GM19240 (cell line): ENCODE data around the gene ANTXRL.
"Not testable (repeated sequence)": the region's sequence is repeated elsewhere in the genome, so short reads cannot be mapped to it uniquely, and the experiment has no call there.

Experiments used
- DNase-seq: peaks from one replicate; pipeline ENCODE4 v3.0.0; 2011; ENCODE audit warnings: low spot score; ENCODE audit not compliant: insufficient read length

Gene ANTXRL

DNA sequence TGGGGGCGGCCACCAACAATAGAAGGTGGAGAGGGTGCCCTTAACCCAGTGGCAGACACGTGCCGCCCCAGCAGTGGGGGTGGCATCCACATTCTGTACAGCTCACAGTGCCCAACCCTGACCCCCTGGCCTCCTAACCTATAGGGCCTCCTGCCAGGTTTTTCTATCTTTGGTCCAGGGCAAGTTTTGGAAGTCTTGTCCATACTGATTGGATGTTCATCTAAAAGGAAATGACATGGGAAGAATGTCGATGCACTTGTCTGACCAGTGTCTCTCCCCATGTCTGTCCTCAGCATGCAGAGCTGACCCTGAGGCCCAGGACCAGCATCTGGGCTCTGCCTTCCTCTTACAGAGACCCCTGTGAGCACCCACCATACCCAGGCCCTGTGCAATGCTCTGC, 32.3 kb upstream of the ANTXRL start:
- no peak for DNase-seq

DNA sequence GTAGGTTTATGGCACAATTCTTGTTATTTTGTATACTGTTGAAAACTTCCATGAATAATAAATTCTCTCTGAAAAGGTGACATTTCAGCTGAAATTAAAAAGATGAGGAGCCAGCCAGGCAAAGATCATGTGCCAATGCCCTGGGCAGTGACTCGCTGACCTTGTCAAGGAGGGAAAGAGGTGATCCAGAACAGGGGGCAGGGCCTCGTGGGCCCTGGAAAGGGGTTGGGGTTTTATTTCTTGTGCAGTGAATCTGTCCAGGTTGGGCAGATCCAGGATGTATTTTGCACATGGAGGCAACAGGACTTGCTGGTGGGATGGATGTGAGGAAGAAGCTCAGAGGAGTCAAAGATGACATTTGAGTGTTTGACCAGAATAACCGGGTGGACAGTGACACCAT, 31.6 kb upstream of the ANTXRL start:
- not testable (repeated sequence) for DNase-seq

DNA sequence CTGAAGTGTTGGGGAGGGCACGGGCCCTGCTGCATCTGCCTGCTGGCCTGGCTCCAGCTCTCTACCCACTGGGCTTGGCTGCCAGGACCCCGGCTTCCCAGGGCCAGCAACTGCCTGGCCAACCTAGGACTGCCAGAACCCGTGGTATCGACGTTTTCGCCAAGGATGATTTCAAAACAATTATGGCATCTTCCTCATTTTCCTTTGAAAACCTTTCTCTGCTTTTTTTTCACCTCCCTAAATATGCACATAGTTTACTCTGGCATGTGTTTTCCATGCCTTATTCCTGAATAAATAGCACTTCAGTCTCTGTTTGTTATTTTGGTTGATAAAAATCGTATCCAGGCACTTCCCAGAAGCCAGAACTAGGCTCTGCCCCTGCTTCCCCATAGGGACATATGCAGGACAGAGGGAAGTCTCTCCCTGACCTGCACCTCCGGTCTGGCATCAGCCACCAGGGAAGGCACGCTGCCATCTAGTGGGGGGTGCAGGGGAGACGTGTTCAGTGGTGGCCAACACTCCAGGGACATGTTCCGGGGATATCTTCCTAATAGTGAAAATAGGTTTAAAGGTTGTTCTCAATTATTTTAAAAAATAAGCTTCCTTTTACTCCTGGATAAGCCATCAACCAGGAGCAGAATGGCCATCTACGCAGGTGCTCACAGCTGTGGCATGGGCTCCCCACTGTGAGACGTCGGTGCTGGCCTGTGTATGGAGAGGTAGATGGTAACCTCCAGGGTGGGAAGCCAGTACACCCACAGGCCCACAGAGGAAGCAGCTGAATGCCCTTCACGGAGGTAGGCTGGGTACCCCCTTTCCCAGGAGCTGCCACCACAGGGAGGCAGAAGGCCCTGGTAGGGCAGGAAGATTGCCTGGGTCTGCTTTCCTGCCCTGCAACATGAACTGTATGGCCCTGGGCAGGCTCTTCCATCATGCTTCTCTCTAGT, 30.7 kb upstream of the ANTXRL start:
- DNase-seq: peak; percentile 50

DNA sequence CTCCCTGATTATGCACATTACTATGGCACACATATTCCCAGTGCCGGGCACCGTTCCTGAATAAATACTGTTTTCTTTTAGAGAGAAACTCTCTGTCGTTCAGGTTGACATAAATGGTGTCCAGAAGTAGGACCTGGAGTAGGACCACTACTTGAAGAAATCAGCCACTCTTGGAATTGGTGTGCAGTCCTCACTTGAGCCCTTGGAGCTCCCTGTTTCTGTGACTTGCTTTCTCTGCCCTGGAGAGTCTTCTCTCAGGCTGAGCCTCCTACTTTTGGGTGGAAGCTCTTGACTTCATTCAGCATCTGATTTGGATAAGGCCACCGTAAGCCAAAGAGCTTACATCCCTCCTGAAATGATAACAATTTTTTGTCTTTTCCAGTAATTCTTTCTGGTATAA, 29.7 kb upstream of the ANTXRL start:
- no peak for DNase-seq

DNA sequence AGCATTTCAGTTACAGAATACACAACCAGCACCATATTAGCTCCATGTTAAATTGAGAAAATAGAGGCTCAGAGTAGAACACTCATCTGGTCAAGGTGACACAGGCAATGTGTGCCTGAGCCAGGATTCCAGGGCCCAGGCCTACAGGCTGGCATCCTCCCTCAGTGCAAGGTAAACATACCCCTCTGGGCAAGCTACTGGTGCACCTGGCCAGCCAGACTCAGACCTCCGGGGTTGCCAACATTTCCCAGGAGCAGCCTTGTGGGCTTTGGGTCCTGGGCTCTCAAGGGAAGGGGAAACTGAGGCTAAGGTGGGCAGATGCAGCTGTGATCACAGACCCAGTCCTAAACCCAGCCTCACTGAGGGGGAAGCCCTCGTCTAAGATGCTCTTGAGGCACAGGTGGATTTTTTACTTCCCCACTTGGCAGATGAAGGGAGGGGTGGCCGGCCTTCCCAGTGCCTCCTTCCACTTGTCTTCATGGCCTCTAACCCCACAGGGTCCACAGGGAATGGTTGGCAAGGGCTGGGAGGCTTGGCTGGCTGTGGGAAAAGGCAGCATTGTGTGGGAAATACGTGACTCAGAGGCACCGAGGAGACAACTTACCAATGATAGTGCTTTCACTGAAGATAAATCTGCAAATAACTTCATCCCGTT, 23.8 kb upstream of the ANTXRL start:
- DNase-seq: not testable (repeated sequence)

DNA sequence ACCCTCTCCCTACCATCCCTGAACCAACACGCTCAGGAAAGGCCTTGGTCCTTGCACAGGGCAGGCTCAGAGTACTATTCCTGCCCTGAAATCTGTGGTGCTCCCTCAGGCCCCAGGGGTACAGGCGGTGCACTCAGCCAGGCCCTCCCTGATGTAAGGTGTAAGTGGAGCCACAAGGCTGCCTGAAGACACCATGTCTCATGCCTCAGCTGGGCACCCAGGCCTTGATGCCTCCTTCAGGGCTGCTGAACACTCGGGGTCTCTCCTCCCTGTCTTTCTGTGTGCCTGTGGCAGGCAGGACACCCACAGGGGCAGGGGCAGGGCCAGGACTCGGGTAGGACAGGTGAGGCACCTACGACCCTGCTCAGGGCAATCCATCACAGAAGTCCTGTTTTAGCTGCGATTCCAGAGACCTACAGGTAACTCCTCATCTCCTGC, 22.9 kb upstream of the ANTXRL start:
- DNase-seq: no peak

DNA sequence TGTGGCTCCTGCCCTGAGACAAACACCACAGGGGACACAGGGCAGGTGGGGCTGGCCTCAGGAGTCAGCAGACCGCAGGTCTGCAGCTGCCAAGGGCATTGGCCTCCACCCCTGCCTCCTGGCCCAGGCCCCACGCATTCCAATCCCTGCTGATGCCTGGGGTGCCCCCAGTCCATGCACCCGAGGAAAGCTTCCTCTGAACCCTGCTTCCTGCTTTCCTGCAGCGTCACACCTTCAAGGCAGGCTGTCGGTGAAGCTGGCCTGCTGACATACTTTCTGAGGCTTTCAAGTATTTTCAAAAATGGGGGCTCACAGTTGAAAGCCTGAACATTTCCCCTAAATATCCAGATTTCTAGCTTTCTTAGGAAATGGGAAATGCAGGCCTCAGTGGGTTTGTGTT, 22.5 kb upstream of the ANTXRL start:
- DNase-seq: no peak

DNA sequence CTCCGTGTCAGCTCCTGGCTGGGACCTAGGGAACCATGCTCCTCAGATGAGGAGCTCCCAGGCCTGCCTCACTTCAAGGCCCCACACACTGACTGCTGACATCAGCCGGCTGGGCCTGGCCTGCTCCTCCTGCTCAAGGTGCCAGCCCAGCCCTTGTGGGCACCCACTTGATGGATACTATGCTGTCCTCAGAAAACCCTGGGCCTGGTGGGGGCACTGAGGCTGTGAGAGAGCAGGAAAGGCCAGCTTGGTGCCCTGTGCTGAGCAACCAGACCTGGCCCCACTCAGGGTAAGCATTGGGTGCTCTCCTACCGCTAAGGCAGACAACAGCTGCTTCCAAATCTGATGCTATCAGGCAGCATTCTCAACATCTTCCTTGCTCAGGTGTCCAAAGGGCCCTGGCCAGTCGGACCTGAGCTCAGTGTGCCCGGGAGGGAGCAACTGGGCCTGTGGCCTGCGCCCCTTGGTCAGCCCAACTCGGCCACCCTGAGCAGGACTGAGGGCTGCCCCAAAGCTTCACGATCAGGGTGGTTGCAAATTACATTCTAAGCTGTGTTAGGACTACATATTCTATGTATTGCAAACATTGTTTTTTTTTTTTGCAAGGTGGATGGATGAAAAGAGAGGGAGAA, 21.9 kb upstream of the ANTXRL start:
- no peak for DNase-seq

DNA sequence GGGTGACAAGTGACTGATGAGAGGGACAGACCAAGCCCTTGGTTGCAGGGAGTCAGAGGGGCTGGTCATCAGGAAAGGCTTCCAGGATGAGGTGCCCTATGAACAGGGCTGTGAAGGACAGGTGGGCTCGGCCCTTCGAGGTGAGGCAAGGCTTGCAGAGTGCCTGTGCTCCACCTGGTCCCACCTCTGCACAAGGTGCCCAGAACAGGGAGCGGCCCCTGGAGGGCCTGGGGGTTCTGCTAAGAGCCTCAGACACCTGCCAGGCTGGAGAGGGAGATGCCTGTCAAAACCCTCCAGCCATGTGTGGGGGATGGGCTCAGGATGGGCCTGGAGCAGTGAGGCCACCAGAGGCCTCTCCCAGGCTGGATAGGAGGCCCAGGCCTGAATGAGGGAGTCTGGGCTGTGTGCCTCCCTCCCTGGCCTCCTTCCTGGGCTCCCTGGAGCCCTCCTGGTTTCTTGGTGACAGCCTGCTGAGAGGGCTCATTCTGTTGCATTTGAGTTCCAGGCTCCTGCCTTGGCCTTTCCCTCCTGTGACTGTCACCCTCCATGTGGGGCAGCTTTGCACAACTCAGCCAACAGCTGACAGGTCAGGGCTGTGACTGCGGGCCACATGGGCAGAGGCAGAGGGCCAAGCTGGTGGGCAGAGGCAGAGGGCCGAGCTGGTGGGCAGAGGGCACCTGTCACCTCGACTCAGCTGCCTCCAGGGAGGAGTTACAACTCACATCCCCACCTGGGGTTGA, 21.1 kb upstream of the ANTXRL start:
- DNase-seq: not testable (repeated sequence)

DNA sequence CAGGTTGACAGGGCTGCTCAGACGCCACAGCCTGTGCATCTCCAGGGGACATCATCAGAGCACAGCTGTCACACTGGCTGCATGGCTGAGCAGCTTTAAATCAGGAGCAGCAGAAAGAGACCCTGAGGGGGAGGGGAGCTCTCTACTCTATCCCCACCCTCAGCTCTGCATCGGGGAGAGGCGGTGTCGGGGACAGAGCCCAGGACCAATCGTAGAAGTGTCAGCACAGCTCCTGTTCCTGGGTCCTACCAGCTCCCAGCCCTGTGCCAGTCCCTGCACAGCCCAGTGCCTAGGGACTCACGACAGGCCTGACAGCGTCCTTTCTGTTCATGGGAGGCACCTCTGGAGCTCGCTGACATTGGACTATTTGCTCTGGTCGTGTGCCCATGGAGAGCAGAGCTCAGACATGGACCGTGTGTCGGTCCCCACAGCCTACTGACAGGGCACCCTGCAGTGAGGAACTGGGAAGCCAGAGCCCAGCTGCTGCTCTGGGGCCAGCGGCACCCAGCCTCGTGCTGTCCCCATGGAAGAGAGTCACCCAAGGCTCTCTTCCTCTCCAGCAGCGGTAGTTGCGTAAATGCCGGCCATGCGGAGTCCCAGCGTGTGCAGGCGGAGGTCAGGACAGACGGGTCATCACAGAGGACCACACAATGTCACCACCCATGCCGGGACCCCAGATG, 20.4 kb upstream of the ANTXRL start:
- DNase-seq: no peak

DNA sequence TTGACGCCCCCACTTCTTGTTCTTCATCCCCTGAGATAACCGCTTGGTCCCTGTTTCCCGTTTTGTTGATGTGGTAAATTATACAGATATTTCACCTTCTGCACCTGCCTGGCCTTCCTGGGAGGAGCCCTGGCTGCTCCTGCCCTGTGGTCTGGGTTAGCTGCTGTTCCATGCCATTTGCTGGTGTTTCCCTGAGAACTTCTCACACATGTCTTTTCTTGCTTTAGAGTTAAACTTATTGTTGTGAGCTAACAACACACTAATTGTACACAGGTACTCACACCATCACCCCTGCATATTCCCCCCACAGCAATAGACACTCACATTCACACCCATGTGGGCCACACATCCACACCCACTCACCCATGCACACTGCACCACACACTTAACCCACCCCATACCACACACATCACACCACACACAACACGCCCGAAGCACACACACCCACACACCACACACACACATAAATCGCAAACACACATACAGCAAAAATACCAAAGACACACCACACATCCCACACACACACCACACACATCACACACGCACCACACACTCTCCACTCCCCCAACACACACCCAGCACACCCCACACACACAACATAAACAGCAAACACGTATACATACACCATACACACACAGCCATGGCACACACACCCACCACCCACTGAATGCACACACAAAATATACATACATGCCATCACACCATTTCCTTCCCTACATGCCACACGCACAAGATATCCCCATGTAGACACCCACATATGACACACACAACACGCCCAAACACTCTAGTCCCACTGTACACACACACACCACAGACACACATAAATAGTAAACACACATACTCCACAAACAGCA, 19.4 kb upstream of the ANTXRL start:
- no peak for DNase-seq

DNA sequence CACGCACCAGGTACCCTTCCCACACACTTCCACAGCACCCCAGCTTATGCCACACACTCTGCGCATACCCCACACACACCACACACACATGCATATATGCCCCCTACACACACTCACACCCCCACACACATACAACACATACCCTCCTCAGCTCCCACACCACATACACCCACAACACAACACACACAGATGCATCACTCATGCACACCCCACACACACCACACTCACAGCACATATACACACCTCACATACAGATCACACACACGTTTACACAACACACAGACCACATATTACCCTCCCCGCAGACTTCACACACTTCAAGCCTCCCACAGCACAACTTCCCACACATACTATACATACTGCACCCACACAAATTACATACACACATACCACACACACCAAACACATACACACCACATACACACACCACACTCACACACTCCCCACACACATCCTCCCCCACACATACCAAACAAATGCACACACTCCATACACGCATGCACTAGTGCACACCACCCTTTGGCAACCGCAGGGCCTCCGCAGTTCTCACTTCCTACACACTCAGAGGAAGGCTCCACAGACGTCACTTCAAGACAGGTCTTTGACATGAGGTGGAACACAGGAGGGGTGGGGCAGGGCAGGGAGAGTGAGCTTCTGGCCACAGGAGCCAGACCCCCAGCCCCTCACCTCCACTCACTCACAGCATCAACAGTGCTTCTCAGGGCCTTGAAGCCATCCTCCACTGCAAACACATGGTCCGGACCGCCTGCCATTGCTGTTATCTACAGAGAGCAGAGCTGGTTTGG, 18.5 kb upstream of the ANTXRL start:
- peak; percentile 39 for DNase-seq

DNA sequence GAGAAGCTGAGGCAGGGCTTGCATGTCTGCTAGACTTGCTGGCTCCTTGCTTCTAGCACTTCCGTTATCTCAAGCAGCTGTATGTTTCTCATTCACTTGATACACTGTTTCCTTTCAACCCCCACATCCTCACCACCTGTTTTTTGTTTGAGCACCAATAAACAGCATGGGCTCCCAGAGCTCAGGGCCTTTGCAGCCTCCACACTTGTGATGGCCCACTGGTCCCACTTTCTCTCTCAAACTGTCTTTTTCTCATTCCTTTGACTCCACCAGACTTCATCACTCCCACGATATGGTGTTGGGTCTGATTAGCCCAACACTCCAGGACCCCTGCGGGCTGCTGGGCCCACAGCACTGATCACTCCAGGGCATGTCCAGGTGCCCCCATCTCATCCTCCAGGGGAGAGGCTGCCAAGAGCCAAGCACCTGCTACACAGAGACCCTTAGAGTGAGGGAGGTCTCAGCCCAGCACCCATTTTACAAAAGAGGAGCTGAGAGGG, 17.2 kb upstream of the ANTXRL start:
- not testable (repeated sequence) for DNase-seq

DNA sequence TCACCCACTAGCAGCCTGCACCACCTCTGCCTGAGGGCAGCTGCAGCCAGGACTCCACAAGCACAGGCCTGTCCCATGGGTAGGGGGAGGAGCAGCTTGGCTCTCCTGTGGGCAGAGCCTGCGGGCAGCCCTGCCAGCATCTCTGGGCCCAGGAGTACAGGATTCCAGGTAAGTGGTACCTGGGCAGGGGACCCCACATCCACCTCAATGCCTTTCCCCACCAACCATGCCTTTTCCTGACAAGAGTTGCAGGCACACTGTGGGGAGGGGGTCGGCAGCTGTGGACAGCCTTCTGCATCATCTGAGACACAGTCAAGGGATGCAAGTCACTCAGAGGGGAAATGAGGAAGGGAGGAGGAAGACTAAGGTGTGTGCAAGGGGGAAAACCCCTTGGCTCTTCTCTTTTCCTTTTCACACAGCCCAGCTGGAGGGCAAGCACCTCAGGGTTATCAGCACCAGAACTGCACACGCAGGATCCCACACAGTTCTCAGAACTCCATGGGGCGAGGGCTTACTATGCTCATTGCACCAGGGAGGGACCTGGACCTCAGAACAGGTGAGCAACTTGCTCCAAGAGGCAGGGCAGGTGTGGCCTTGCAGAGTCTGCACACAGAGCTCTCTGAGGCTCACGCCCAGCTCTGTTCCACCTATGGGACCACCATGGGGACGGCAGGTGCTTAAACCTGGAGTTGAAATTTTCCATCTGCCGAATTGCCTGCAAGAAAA, 16.5 kb upstream of the ANTXRL start:
- DNase-seq: no peak

DNA sequence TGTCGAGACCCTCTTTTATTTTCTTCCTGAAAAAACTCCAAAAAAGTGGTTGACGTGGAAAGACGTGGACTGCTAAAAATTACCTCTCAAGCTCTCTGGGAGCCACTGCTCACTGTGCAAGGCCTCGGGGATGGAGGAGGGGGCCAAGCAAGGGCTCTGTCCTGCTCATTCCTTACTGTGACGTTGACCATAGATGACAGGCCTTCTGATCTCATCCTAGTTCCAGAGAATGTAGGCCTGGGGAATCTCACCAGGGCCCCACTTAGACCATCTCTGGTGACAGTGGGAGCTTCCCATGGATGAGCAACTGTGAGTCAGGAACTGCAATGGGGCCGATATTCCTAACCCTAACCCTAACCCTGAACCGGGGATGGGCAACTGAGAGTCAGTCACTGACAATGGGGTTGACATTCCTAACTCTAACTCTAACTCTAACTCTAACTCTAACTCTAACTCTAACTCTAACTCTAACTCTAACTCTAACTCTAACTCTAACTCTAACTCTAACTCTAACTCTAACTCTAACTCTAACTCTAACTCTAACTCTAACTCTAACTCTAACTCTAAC, 15.8 kb upstream of the ANTXRL start:
- not testable (repeated sequence) for DNase-seq

DNA sequence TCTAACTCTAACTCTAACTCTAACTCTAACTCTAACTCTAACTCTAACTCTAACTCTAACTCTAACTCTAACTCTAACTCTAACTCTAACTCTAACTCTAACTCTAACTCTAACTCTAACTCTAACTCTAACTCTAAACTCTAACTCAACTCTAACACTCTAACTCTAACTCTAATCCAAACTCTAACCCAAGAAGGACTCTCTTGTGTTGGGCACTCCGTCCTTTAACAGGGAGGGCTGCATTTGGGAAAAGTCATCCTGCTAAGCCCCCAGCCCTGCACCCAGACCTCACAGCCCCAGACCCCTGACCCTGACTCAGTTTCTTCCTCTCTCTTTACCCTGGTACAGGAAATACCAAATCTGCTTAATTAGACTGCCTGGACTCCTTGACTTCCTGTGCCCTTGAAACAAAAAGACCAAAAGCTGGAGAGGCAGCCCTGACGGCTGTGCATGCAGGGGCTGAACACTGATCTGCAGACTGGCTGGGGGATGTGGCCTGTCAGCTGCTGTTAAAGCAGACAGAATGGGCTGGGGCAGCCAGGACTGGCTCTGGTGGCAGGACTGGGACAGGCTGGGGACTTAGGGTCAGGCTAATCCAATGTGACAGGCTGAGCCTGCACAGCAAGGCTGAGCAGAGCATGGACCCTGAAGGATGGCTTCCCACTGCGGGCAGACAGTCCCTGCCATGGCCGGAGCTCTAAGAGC, 14.8 kb upstream of the ANTXRL start:
- DNase-seq: not testable (repeated sequence)

DNA sequence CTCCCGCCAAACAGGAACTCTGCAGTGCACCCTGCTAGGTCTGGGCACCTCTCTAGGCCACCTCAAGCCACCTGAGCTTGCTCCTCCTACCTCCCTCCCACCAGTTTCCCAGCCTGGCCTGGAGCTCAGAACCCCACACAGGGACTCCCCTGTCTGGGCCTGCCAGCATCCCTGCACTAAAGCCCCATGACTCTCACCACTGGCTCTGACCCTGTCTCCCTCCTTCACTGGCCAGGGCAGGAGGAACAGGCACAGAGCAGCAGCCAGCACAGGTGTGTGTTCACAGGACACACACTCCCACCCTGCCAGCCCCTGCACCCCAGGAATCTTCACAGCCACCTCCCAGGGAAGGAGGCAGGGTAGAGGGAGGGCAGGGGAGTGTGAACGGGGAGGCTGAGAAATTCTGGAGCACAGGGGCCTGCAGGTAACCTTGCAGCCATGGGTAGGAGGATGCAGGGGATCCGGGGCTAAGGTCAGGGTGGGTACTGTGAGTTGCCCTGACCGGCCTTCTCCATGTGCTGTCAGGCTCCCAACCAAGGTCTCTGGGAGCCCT, 13.9 kb upstream of the ANTXRL start:
- DNase-seq: no peak
